Measurements from ENCODE around the gene TMEM129.

The TMEM129 gene

GRCh38 chr4:1668488-1668840 is 52.7 kb downstream of the TMEM129 start:
- no CpG with 5 or more reads among the region's 8 CpGs for WGBS (ENCODE audit: insufficient coverage, insufficient read length)
- no peaks in the 10 kb centered on the region for H3K27me3 ChIP-seq (ENCODE audit: control insufficient read depth, insufficient read depth, low read length)
- no peak overlapping the region for H3K27ac ChIP-seq (ENCODE audit: low read length)
- peaks cover 2% of the 10 kb centered on the region; the same call in 1 of the 2 replicates for H3K4me1 ChIP-seq (ENCODE audit: control insufficient read depth, insufficient read depth, low read length)
- no peaks in the 10 kb centered on the region for H3K36me3 ChIP-seq (ENCODE audit: control insufficient read depth, insufficient read depth, low read length)
- H3K4me3 ChIP-seq (ENCODE audit: low read length) = no peak overlapping the region
- DNase-seq (ENCODE audit: low read depth, low spot score) = no peak
- H3K9me3 ChIP-seq (ENCODE audit: control insufficient read depth, insufficient read depth, low read length) = no peaks in the 10 kb centered on the region

GRCh38 chr4:1667273-1667672 is 53.9 kb downstream of the TMEM129 start:
- H3K9me3 ChIP-seq (ENCODE audit: control insufficient read depth, insufficient read depth, low read length) = no peaks in the 10 kb centered on the region
- no peak overlapping the region for H3K27ac ChIP-seq (ENCODE audit: low read length)
- peaks cover 2% of the 10 kb centered on the region; the same call in 1 of the 2 replicates for H3K4me1 ChIP-seq (ENCODE audit: control insufficient read depth, insufficient read depth, low read length)
- no peaks in the 10 kb centered on the region for H3K27me3 ChIP-seq (ENCODE audit: control insufficient read depth, insufficient read depth, low read length)
- H3K36me3 ChIP-seq (ENCODE audit: control insufficient read depth, insufficient read depth, low read length) = no peaks in the 10 kb centered on the region
- no peak overlapping the region for H3K4me3 ChIP-seq (ENCODE audit: low read length)
- DNase-seq (ENCODE audit: low read depth, low spot score) = no peak
- WGBS (ENCODE audit: insufficient coverage, insufficient read length) = no CpG with 5 or more reads among the region's 15 CpGs

- peaks cover 2% of the 10 kb centered on the region; the same call in 1 of the 2 replicates for H3K4me1 ChIP-seq (ENCODE audit: control insufficient read depth, insufficient read depth, low read length)
- WGBS (ENCODE audit: insufficient coverage, insufficient read length) = no CpG with 5 or more reads among the region's 12 CpGs
- H3K27ac ChIP-seq (ENCODE audit: low read length) = no peak overlapping the region
- no peaks in the 10 kb centered on the region for H3K27me3 ChIP-seq (ENCODE audit: control insufficient read depth, insufficient read depth, low read length)
- H3K9me3 ChIP-seq (ENCODE audit: control insufficient read depth, insufficient read depth, low read length) = no peaks in the 10 kb centered on the region
- DNase-seq (ENCODE audit: low read depth, low spot score) = no peak
- no peaks in the 10 kb centered on the region for H3K36me3 ChIP-seq (ENCODE audit: control insufficient read depth, insufficient read depth, low read length)
- H3K4me3 ChIP-seq (ENCODE audit: low read length) = no peak overlapping the region
Measured at GRCh38 chr4:1666391-1666790, 54.7 kb downstream of the TMEM129 start.
